ENCODE measurements around the gene PSD2. TPM values are rescaled to one million over a fixed set of nuclear protein-coding genes. Genes with fewer than 3 reads are reported as not detected.

The PSD2 gene
- total RNA-seq, 1 experiment from 2014 or later: not detected

- intact Hi-C loops (cut with micrococcal nuclease; ENCODE audit: unreplicated experiment): no loop called here
- CTCF ChIA-PET: interaction anchor here (0.7 kb wide), 1 partner anchor 211 kb away, joined by 4 read pairs; no protein-coding TSS in a partner anchor
- H3K4me1 Mint-ChIP-seq (ENCODE audit: low read depth, unreplicated experiment): peaks cover 2% of the 10 kb centered on the region
Measured at GRCh38 chr5:139854953-139855352, 59.3 kb downstream of the PSD2 start.

GRCh38 chr5:139855451-139855850 is 59.8 kb downstream of the PSD2 start:
- TF ChIP-seq CTCF (IDR thresholded peaks at IDR 0.05; ENCODE audit: unreplicated experiment): no peak
- CTCF ChIA-PET: interaction anchor here (0.7 kb wide), 1 partner anchor 210 kb away, joined by 4 read pairs; no protein-coding TSS in a partner anchor
- Mint-ChIP-seq H3K9me3 (ENCODE audit: low read depth, unreplicated experiment) (no peaks in the 10 kb centered on the region), H3K27me3 (ENCODE audit: unreplicated experiment) (peaks cover 10% of the 10 kb centered on the region), H3K4me3 (ENCODE audit: low read depth, unreplicated experiment) (no peak overlapping the region), H3K4me1 (ENCODE audit: low read depth, unreplicated experiment) (no peaks in the 10 kb centered on the region), H3K36me3 (ENCODE audit: insufficient read depth, unreplicated experiment) (no peaks in the 10 kb centered on the region), H3K27ac (ENCODE audit: unreplicated experiment) (no peak overlapping the region)
- DNase-seq: no peak
- BruUV-seq (replicated peaks): no TSS peak
- intact Hi-C loops (cut with micrococcal nuclease; ENCODE audit: unreplicated experiment): no loop called here

More at GRCh38 chr5:139854953-139855352, 59.3 kb downstream of the PSD2 start:
- no peaks in the 10 kb centered on the region for H3K9me3 Mint-ChIP-seq (ENCODE audit: low read depth, unreplicated experiment)
- no TSS peak for BruUV-seq (replicated peaks)
- H3K4me3 Mint-ChIP-seq (ENCODE audit: low read depth, unreplicated experiment): no peak overlapping the region
- H3K27ac Mint-ChIP-seq (ENCODE audit: unreplicated experiment): no peak overlapping the region
- H3K27me3 Mint-ChIP-seq (ENCODE audit: unreplicated experiment): peaks cover 14% of the 10 kb centered on the region
- H3K36me3 Mint-ChIP-seq (ENCODE audit: insufficient read depth, unreplicated experiment): no peaks in the 10 kb centered on the region
- TF ChIP-seq CTCF (IDR thresholded peaks at IDR 0.05; ENCODE audit: unreplicated experiment): no peak
- DNase-seq: no peak

GRCh38 chr5:139855946-139856540 is 60.4 kb downstream of the PSD2 start:
- no TSS peak for BruUV-seq (replicated peaks)
- Mint-ChIP-seq H3K27me3 (ENCODE audit: unreplicated experiment) (peaks cover 10% of the 10 kb centered on the region), H3K27ac (ENCODE audit: unreplicated experiment) (no peak overlapping the region), H3K4me1 (ENCODE audit: low read depth, unreplicated experiment) (no peaks in the 10 kb centered on the region), H3K9me3 (ENCODE audit: low read depth, unreplicated experiment) (no peaks in the 10 kb centered on the region), H3K4me3 (ENCODE audit: low read depth, unreplicated experiment) (no peak overlapping the region), H3K36me3 (ENCODE audit: insufficient read depth, unreplicated experiment) (no peaks in the 10 kb centered on the region)
- no peak for TF ChIP-seq CTCF (IDR thresholded peaks at IDR 0.05; ENCODE audit: unreplicated experiment)
- intact Hi-C loops (cut with micrococcal nuclease; ENCODE audit: unreplicated experiment): no loop called here
- CTCF ChIA-PET: no interaction called here
- no peak for DNase-seq

GRCh38 chr5:139856714-139857113 is 61.1 kb downstream of the PSD2 start:
- H3K27me3 Mint-ChIP-seq (ENCODE audit: unreplicated experiment): peaks cover 10% of the 10 kb centered on the region
- no peak overlapping the region for H3K27ac Mint-ChIP-seq (ENCODE audit: unreplicated experiment)
- intact Hi-C loops (cut with micrococcal nuclease; ENCODE audit: unreplicated experiment): no loop called here
- TF ChIP-seq CTCF (IDR thresholded peaks at IDR 0.05; ENCODE audit: unreplicated experiment): no peak
- no peak for DNase-seq
- CTCF ChIA-PET: no interaction called here
- no peaks in the 10 kb centered on the region for H3K9me3 Mint-ChIP-seq (ENCODE audit: low read depth, unreplicated experiment)
- H3K4me1 Mint-ChIP-seq (ENCODE audit: low read depth, unreplicated experiment): no peaks in the 10 kb centered on the region
- H3K36me3 Mint-ChIP-seq (ENCODE audit: insufficient read depth, unreplicated experiment): no peaks in the 10 kb centered on the region
- no peak overlapping the region for H3K4me3 Mint-ChIP-seq (ENCODE audit: low read depth, unreplicated experiment)
- BruUV-seq (replicated peaks): no TSS peak

Measured in Calu3 (cell line).